Right lung (tissue), 5 donors: ENCODE results near the gene CAMK2D. TPM values are rescaled to one million over a fixed set of nuclear protein-coding genes. Genes with fewer than 3 reads are reported as not detected.
"Not testable (repeated sequence)": the region's sequence is repeated elsewhere in the genome, so short reads cannot be mapped to it uniquely, and the experiment has no call there.

ENCODE experiments used
- DNase-seq, 2 donors: peaks; one replicate each; pipeline ENCODE4 v3.0.0-alpha.2; 2013
- polyA plus RNA-seq, 5 donors: library from polyadenylated mRNA; unstranded; fragments of 120-200 nt; gene quantifications; one replicate each; pipeline versions ENCODE4 v1.2.1 to v1.2.3, GENCODE V29; 2013; ENCODE audit warnings: inconsistent platforms in 1 of 5, low replicate concordance in 1 of 5; ENCODE audit not compliant: insufficient read length in 5 of 5, insufficient read depth in 1 of 5

Gene CAMK2D
- polyA plus RNA-seq, 5 donors = 54.2 to 86.9 (median 72.3) TPM

DNA sequence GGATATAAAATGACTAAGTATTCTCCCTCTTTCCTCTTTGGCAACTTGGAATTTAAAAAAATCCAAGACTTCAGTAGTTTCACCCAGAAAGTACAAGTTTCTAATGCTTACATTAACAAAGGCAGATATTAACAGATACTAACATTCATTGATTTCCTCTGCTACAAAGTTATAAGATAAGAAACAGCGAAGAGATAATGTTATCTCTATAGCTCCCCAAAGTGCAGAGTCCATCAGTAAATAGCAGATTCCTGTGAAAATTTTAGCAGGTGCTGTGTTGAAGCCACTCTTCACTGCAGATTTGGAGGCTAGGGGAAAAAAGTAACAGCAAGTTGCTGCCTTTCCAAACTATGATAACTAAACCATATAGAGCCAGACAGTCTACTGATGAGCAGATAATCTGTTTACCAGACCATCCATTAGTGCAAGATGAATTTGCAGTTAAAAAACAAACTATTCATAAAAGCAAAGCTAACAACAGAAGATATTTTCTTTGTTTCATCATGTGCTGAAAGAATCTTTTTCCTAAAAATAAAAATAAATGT, 3.3 kb upstream of the CAMK2D start:
- DNase-seq = no peak

DNA sequence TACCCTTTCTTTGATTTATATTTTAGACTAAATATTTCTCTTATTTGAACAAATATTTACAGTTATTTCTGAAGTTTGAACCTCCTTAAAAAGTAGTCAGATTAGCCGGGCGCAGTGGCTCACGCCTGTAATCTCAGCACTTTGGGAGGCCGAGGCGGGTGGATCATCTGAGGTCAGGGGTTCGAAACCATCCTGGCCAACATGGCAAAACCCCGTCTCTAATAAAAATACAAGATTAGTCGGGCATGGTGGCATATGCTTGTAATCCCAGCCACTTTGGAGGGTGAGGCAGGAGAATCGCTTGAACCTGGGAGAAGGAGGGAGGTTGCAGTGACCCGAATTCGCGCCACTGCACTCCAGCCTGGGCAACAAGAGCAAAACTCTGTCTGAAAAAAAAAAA, 2.4 kb upstream of the CAMK2D start:
- not testable (repeated sequence) for DNase-seq

DNA sequence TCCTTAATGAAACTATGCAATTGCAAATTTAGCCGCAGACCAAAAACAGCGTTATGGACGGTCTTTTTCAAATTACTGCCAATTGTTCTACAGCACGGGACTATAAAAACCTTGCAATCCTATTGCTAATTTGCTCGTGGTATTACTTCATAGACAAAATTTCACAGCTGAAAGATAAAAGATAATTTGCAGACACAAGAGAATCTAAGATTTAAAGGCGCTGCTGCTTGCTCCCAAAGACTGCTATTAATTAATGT, 1.4 kb upstream of the CAMK2D start:
- no peak for DNase-seq

DNA sequence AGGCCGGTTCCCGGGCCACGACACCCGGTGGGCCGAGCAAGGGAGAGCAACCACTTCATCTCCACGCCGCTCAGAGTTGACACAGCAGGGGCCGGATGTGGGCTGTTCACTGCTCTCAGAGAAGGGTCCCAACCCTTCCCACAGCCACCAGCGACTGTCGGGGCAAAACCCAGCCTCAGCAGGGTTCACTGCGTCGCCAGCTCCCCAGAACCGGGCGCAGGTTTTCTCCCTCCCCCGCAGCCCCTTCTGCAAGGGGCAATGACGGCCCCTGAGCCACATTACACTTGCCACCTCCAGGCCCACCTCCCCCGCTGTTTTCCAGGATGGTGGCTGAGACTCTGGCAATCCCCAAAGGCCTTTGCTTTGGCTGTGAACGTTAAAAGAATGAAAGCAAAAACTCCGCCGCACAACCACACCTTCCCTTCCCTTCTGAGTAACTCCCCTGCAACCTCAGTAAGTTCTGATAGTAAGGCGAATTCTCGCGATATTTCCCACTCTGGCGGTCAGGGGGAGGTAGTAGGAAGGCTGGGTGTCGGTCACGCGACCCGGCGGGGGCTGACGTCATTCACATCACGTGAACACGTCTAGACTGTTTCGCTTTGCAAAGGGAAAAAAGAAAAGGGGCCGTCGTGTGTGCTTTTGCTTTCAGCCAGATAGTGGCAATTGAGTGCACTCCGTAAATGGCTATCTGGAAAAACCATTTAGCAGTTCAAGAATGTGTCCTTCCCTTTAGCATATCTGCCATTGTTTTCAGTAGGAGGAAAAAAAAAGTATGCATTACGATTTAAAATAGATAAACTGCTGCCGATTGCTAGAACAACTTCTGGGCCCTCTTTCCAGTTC, 869 bp upstream of the CAMK2D start:
- DNase-seq = peak; percentile 99

DNA sequence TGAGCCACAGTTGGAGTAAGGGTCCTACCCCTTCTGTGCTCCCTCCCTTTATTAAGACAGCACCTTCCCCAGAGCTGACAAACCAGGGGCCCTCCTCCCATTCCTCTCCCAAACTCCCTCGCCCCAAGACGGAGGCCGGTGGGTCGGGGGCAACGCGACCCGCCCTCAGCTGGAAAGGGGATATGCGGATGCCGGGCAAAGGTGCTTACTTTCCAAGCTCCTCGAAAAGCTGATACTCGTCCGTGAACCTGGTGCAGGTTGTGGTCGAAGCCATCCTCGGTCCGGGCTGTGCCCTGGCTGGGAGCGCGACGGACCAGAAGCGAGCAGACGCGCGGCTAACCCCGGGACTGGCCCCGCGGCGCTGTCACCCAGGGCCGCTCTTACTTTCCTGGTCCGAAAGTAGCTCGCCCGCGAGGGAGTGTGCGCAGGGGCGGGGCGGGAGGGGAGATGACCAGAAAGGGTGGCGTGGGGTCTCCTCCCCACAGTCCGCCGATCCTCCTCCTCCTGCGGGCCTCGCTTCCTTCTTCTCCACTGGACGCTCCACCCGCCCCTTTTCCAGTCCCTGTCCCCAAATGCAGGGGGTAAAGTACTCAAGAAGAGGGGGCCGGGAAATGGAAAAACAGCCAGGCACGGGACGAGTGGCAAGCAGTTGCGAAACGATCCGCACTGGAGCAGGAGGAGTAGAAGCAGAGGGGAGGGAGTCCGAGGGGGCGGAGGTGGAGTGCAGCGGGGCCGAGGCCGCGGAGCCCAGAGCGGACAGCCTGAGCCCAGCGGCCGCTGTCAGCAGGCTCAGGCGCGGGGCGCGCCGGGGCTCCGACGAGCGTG, 531 bp downstream of the CAMK2D start:
- peak; percentile 82 for DNase-seq

DNA sequence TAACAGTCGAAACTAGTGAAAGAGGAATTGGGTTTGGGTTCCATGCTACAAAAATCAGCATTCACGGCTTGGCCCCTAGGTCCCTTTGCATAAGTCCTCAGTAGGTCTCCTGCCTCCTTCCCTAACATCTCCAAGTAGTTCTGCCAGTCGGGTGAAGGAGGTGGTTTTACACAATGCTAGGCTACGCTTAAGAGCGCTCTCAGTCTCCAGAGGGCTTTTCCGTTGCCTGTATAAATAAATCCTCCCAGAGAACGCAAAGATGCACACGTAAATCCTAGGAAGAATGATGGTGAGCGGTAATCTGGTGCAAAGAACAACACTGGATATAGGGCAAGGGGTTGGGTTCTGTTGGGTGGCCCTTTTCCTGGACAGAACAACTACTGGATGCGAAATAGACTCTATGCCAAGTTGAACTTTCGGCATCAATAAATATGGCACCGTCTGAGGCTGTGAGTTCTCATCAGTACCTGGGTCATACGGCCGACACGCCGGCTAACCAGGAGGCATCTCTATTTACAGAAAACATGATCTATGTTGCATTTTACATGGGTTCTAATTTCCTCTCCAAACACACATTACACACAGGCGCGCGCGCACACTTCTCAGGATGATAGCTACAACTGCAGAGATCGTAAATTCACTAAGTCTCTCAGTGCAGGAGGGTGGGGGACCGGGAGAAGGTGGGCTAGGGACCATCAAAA, 1.3 kb downstream of the CAMK2D start:
- DNase-seq = peak; percentile 49 to 56

DNA sequence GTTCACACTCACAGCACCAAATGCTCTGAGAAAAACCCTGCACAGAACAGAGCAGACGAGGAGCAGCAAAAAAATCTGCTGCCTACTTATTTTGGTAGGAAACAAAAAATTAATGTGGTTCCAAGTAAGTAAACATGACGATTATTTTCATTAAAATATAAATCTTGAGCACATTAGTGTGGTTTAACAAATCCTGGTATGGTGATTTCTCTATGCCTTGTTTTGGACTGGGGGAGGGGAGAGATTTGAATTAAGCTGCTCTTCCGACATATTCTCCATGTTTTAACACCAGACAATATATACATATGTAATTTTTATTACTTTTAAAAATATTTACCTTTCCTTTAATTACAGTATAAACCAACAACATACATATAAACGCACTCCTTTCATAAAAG, 1.8 kb downstream of the CAMK2D start:
- peak in 1 of 2 donors; percentile 14 for DNase-seq

DNA sequence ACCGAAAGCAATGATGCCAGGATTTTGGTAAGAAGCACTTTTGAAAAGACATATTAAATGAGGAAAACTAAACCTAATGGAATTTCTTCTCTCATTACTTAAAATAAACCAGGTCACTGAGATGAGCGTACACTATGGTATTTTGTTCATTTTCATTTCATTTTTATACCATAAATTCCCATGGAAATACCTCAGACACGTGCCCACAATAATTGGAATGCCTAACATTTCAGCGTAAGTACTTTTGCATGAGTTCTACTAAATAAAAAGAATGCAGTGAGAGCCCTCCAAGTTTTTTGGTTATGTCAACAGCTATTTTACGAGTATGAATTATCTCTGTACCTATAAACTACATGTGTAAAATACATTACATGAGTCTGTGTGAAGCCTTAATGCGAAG, 3.2 kb downstream of the CAMK2D start:
- DNase-seq = no peak

DNA sequence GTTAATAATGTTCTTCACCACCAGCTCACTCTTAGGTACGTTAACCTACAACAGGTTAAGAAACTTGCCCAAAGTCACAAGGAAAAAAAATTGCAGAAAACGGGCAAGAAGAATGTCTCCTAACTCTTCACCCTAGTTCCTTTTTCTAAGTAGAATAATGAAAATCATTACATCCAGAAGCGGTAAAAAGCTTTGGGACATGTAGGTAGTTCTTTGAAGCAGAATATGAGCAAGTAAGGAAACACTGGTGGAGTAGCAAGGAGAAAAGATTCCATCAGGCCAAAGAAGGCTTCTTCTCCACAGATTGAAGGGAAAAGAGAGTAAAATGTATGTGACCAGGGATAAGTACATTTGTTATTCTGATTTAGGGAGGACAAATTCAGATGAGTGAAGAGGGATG, 4.1 kb downstream of the CAMK2D start:
- no peak for DNase-seq

DNA sequence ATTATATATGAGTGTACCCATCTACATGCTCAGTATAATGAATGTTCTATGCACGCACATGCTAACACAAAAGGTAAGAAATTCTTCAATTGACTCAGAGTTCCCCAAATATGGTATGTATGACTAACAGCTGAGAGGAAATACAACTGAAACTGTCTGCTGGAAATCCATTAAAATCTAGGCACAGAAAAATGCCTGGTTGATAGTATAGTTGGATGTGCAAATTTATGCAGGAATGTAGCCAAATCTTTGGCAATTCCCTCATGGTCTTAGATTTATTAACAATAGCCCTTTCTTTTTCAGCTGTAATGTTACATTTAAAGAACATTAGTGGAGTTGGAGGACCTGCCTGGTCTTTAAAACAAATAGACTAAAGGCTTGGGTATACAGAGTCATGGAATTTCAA, 5.5 kb downstream of the CAMK2D start:
- peak; percentile 16 to 17 for DNase-seq

DNA sequence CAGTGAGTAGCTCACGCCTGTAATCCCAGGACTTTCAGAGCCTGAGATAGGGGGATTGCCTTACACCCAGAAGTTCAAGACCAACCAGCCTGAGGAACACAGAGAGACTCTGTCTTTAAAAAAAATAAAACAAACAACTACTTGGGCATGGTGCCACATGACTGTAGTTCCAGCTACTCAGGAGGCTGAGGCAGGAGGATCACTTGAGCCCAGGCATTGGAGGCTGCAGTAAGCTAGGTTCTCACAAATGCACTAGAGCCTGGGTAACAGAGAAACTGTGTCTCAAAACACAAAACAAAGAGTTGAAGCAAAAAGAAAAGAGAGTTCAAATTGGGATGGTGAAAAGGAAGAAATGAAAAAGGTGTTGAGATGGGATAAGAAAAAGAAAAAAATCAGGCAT, 10.8 kb downstream of the CAMK2D start:
- no peak for DNase-seq

DNA sequence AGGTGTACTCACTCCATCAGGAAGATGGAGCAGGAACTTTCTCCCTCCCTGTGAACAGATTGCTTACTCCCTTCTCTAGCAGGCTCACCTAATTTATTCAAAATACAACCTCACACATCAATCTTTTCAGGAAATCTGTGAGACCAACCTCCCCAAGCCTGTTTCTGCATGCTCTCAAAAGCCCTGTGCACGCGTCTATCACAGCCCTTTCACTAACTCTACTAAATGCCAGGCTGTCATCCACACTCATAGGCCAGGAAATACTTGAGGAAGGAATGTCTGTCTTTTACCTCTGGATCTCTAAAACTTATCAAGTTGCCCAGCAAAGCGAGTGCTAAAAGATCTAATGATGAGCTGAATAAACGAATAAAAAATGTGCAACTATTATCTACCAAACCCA, 11.2 kb downstream of the CAMK2D start:
- DNase-seq = no peak

DNA sequence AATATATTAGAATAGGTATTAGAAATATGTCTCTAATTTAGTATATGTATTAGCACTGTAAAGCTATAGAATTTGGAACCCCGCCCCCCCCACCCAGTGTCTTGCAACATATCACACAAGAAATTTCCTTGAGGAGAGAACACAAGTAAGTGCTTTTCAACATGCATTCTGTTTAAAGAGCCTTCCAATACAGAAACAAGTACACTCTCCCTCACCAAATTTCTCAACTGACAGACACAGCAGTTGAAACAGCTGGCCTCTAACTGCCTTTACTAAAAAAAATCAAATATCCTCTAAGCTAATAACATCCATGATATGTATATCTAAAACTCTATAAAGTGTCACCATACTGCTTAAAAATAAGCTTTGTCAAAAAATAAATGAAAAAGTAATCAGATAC, 12.4 kb downstream of the CAMK2D start:
- no peak for DNase-seq

DNA sequence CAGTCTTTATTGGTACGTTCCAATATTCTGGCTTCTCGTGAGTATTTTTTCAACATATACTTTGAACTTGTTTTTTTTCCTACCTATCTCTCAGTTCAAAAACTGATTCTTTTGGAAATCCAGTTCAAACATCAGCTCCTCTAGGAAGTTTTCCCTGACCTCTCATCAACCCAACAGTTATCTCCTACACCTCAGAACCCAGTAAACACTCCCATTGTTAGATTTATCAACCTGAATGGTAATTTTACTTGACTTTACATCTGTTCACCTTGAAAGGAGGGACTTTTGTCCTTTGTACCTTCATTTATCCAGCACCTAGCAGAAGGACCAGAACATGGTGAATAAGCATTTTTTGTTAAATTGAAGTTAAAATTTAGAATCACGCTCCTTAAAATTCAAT, 13.6 kb downstream of the CAMK2D start:
- no peak for DNase-seq

DNA sequence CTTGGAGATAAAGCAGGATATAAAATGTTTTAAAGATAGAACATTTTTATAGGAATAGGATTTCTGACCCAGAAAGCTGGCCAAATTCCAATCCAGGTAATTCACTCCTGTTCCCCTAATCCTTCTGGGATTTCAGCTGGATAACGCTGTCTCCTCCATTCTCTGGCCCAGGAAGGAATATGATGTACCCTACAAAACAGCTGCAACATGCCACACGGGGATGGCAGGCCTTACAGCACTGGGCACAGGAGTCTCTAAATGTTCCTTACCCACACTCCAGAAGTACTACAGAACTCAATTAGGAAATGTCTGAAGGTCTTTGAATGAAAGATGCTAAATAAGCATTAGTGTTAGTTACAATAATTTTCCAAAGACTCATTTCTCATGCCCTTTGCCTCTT, 15.8 kb downstream of the CAMK2D start:
- no peak for DNase-seq

DNA sequence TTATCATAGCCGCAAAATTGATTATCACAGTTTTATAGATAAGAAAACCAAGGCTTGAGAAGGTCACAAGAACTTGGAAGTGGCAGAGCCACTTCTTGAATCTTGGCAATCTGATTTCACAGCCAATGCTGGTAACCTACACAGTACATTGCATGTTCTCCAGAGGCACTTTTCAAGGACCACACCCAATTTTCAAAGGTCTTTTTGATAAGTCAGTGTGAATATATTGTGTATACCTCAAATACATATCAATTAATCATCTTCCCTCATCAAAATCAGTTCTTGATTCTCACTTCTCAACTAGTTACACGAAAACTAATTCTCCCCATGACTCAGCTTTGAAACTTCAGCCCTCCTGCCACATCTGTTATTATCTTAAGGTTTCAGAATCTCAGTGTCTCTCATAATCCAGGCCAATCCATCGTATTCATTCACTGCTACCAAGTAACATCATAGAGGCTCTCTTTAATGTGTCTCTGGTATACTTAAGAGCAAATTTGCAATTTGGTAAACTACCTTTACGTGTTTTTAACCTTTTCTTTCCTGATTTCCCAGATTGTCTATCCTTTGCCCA, 16.8 kb downstream of the CAMK2D start:
- no peak for DNase-seq

DNA sequence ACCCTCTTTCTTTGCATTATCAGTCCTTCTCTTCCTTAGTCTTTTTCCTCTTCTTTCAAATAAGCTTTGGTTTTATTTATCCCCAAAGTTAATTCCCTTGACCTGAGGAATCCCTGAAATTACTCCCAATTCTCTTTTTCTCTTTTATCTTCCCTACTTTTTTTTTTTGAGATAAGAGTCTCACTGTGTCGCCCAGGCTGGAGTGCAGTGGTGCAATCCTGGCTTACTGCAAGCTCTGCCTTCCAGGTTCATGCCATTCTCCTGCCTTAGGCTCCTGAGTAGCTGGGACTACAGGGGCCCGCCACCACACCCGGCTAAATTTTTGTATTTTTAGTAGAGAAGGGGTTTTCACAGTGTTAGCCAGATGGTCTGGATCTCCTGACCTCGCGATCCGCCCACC, 17.8 kb downstream of the CAMK2D start:
- no peak for DNase-seq

DNA sequence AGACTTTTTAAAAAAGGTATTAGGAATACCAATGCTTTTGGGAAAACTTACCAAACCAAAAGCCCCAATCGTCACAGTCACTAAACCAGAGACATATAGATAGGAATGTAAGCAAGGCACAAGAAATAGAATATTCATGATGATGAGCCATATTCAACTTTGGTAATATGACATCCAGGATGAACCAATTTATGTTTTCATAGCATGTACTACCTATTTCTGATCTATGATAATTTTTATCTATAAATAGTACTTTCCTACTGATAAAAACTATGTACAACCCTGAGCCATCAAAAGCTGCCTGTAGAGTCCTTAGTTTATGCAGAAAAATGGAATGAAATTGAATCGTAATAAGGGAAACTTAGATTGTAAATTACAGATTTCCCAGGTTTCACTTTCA, 18.9 kb downstream of the CAMK2D start:
- no peak for DNase-seq

DNA sequence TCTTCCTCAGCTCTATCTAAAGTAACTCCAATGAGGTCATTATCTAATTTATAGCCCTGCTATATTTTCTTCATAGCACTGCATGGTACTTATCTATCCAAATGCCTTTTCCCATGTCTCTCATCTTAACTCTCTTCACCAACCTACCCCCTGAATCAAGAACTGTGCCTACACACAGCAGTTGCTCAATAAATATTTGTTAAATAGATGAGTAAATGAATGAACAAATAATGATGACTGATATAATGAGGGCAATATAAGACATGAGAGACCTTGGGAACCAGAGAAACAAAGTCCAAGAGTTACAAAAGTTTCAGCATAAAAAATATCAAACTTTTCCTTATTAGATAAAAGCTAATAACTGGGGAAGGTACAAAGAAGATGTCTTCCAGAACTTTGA, 19.6 kb downstream of the CAMK2D start:
- DNase-seq = no peak

DNA sequence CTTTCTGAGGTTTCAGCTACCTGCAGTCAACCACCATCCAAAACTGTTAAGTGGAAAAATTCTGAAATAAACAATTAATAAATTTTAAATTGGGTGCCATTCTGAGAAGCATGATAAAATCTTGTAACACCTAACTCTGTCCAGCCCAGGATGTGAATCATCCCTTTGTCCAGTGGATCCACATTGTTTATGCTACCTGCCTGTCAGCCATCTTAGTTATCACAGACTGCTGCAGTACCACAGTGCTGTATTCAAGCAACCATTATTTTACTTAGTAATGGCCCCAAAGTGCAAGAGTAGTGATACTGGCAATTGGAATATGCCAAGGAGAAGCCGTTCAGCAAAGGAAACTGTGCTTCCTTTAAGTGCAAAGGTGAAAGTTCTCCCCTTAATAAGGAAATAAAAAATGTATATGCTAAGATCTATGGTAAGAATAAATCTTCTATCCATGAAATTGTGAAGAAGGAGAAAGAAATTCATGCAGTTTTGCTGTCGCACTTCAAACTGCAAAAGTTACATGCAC, 20.6 kb downstream of the CAMK2D start:
- no peak for DNase-seq

DNA sequence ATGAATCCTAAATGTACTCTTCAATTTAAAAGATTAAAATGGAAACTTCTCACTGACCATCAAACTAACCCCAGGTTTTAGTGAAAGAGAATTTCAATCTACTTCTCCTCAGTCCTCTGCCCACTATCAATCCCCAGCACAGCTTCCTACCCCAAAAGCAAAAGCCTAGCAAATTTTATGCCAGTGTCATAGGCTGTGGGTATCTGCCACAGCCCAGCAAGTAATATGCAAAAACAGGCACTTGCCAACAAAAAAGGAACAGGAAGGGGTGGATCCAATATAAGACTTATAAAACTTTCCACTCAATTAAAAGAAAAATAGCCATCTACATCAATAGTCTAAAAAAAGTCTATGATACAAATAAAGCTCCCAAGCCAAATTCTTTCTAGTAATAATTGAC, 22.3 kb downstream of the CAMK2D start:
- DNase-seq = no peak

DNA sequence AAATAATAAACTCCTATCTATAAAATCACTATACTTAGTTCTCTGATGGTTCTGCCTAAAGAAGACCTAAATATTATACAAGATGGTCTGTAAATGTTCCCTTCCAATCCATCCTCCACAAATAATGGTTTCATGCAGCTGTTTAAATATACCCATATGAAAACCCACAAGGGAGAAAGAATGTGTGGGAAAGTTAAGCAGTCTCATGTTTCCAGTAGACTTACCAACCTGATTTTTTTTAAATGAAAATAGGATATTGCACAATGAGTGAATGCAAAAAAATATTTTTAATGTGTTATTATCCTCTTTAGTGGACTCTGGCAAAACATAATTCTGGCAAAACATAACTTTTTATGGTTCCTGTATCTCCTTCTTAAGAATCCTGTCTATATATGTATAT, 23.3 kb downstream of the CAMK2D start:
- DNase-seq = no peak
